T-helper 2 cell (primary cell): ENCODE results near the gene GABBR2.

Experiments
- DNase-seq, 5 experiments: peaks; one replicate each; pipeline versions ENCODE4 v3.0.0 to v3.0.0-alpha.2; 2012 to 2022
- total RNA-seq, 2 donors: gene quantifications; one replicate each; lab custom pipeline; 2026; lab: John Stamatoyannopoulos, UW

The GABBR2 gene
- 0 to 0.07 reads per million in 2 donors for total RNA-seq

DNA sequence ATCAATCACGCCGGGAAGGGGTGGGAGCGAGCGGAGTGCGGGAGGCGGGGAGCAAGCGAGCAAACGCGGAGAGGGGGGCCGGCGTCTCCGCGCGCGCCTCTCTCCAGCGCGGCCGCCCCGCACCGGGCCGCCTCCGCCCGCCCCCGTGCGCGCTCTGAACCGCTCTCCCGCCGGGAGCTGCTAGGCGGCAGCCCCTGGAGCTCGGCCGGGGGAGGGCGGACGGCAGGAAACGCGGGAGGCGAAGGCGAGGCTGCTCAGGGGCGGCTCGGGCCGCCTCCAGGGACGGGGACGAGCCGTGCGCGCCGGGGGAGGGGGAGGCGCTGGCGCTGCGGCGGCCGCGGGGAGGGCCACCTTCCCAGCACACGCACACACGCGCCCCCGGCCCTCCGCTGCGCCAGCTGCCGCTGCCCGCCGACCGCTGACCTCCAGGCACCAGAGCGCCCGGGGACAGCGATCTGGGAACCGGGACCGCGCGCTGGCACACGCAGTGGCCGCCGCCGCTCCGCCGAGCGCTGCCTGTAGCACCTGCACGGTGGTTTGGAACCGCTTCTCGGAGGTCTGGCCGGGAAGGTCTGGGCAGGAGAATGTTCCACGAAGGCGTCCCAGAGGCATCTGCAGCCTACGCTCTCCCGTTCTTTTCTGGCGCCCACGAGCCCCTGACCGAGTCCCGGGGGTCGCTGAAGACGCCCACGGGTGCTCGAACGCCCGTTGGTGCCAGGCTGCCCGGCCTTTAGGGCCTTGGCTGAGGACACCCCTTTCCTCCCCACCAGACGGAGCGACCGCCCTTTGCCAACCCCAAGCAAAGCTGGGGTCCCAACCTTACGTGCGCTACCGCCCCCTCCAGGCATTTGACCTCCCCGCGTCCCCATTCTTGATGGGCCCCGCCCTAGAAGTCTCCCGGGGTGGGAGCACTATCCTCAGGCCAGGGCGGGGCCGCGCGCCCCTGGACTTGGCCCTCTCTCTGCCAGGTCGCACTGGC is at the start of gene GABBR2:
Gene GABBR2, minus strand, starts transcription at position 3 of the 979 bp plus-strand sequence. CDS start 198 bp downstream, outside the sequence.
- no peak for DNase-seq

DNA sequence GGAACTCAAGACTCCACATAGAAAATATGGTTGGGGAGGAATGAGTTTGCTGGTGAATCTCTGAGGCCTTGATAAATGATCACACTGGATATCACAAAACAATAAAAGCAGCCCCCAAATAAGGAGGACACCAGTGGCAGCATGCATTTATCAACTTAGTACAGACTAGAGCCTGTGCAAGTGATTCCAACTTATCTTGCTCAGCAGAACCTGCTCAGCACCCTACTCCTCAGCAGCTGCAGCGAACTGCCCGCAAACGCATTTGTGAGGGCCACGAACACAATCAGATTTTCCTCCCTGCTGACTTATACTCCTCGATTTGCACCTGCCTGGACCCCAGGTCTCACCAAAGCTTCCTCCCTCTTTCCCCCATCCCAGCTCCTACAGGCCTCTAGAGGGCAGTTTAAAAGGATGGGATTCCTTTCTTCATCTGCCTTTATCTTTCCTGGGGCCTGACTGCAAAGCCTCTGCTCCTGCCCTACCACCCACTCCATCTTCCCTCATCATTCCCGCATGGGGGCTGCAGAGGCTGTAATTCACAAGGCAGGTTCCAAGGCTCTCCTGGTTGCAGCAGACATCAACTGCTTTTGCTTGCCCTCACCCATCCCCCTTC is 46.4 kb upstream of the GABBR2 start:
- no peak for DNase-seq

GRCh38 chr9:98751210-98751609 is 42.5 kb upstream of the GABBR2 start:
- DNase-seq = no peak

DNA sequence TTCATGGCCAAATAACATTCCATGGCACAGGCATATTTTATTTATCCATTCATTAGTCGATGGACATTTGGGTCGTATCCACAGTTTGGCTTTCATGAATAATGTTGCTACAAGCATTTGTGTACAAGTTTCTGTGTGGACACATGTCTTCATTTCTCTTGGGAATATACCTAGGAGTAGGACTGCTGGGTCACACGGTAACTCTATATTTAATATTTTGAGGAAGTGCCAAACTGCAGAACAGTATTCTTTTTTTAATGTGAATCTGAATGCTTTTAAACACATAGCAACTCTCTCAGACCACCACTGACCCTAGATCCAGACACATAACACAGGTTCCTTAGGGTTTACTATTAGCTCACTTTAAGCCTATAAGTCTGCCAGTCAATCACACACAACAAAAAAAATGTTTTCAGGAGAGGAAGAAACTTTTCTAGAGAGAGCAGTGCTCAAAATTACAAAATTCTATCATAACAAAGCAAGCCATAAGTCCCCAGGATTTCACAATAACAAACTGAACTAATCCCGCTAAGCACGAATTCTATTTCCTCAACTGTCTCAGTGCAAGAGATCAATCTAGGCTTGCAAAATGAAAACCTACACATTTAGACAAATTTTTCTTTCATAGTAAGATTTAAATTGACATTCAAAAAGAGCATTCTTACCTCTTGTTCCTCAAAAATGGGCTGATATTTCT is 41.8 kb upstream of the GABBR2 start:
- no peak for DNase-seq

GRCh38 chr9:98747476-98747875 is 38.7 kb upstream of the GABBR2 start:
- DNase-seq = no peak

DNA sequence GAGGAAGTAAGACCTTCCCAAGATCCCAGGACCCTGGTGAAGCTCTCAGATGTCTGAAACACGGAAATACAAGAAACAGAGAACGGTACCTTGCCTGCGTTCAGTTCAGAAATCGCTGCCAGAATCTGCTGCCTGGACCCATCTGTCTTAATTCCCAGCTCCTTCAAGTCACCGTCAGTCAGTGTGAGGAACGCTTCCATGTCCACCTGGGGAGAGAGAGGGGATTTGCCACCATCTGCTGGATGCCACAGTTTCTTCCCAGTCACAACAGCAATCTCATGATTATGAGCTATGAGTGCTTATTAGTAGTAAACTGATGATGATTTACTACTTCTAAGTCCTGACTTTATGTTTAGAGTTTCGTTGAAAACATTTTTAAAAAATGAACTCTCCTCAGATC is 36.7 kb upstream of the GABBR2 start:
- no peak for DNase-seq

- DNase-seq = no peak
These were observed 35.3 kb upstream of the GABBR2 start for GRCh38 chr9:98743818-98744611.

DNA sequence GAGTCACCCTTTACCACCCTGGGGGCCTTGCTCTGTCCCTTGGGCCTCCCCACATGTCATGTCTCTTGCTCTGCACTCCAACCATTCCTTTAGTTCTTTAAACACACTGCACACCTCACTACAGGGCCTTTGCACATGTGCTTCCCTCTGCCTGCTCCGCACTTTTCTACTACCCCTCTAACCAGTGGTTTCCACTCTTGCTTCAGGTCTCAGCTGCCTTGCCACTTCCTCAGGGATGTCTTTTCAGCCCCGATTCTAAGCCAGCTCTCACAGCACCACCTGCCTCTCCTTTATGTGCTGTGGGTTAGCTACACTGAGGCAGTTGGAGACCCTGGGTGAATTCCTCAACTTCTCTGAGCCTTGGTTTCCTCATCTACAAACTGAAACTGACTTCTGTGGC is 34.6 kb upstream of the GABBR2 start:
- DNase-seq = no peak

- no peak for DNase-seq
These were observed 33.9 kb upstream of the GABBR2 start for GRCh38 chr9:98742325-98743280.

DNA sequence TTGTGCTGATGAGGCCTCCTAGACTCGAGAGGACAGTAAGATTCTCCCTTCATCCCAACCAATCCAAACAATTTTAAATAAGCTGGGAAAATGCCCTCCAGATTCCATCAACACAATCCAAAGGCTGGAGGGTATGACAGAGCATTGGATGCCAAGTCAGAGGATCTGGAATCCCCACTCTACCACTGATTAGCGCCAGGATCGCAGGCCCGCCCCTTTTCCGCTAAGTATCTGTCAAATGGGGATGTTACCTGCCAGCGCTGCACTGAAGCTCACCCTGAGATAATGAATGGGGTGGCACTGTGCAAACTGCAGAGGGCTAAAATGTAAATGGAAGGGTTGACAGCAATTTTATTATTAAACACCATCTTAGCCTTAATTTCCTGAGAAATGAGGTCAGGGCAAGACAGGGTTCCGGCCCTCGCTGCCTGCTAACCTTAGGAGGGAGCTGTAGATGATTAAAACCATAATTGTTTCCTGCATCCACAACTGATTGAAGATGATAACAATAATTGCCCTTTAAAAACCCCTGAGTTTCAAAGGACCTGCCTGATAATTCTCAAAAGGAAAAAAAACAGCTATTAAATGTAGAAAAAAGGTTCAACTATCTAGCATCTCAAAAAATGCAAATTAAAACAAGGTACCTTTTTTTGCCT is 31.6 kb upstream of the GABBR2 start:
- DNase-seq = no peak

DNA sequence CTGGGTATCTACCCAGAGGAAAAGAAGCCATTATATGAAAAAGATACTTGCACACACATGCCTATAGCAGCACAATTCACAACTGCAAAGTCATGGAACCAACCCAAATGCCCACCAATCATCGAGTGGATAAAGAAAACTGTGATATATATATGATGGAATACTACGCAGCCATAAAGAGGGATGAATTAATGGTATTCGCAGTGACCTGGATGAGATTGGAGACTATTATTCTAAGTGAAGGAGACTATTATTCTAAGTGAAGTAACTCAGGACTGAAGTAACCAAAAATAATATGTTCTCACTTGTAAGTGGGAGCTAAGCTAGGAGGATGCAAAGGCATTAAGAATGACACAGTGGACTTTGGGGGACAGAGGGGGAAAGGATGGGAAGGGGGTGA is 30.0 kb upstream of the GABBR2 start:
- no peak for DNase-seq

DNA sequence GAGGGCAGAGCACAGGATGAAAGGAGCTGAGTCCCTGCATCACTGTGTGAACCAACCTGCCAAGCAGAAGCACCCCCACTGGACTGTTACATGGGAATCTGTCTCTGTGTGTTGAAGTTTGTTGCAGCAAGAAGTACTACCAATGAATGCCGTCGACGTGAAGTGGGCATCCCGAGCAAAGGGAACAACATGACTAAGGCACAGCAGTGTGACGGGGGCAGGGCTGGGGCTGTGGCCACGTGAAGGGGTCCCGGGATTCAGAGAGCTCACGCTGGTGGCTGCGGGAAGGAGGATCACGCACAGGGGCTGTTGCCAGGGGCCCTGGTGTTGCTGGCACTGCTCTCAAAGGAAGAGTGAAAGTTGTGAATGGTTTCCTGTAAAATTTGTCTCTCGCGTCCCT is 27.5 kb upstream of the GABBR2 start:
- no peak for DNase-seq

GRCh38 chr9:98732801-98733200 is 24.1 kb upstream of the GABBR2 start:
- DNase-seq = no peak

DNA sequence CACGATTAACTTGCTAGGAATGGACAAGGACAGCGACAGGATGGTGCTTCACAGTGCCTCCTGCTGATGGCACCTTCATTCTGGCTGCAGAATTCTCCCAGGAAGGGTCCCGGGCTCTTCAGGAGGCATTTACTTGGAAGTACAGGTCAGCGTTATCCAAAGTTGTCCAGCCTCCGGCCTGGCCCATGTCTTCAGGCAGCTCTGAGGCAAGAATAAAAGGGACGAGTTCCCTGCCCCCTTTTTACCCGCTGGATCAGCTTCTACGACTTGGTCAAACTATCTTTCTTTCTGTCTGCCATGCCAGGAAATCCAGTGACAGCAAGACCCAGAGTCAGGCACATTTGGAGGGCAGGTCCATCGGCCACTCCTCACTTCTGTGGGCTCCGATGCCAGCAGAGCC is 23.4 kb upstream of the GABBR2 start:
- no peak for DNase-seq

DNA sequence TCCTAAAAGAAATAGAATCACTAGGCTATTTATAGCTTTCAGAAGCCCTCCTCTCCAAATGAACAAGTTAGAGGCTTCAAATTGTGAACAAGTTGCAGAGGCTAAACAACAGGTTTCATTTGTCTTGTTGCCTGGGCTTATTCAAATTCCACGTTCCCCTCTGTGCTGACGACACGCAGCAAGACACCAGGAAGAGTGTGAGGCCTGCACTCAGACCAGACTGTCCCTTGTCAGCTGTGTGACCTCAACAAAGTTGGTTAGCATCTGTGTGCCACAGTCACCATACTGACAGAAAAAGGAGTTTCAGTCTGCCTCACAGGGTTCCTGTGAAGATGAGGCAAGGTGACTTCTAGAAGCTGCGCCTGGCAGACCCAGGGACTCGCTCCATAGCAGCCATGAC is 22.1 kb upstream of the GABBR2 start:
- no peak for DNase-seq

- DNase-seq = no peak
These were observed 19.8 kb upstream of the GABBR2 start for GRCh38 chr9:98728500-98728899.

DNA sequence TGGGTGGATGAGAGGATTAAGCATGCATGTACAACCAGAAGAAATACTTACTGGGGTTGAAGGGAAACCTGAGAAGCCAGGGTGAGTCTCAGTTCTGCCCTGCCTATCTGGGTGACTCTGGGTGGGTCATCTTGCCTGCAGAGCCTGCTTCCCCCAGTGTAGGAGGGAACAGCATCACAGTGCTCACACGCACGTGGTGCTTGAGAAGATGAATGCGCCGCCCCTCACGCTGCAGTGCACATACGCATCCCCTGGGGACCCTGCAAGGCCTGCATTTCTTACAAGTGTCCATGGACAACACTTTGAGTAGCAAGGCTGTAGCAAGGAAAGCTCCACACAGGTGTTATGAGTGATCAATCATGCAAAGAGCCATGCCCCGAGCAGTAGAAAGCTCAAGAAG is 18.7 kb upstream of the GABBR2 start:
- DNase-seq = no peak

GRCh38 chr9:98726735-98727134 is 18.0 kb upstream of the GABBR2 start:
- DNase-seq = no peak

DNA sequence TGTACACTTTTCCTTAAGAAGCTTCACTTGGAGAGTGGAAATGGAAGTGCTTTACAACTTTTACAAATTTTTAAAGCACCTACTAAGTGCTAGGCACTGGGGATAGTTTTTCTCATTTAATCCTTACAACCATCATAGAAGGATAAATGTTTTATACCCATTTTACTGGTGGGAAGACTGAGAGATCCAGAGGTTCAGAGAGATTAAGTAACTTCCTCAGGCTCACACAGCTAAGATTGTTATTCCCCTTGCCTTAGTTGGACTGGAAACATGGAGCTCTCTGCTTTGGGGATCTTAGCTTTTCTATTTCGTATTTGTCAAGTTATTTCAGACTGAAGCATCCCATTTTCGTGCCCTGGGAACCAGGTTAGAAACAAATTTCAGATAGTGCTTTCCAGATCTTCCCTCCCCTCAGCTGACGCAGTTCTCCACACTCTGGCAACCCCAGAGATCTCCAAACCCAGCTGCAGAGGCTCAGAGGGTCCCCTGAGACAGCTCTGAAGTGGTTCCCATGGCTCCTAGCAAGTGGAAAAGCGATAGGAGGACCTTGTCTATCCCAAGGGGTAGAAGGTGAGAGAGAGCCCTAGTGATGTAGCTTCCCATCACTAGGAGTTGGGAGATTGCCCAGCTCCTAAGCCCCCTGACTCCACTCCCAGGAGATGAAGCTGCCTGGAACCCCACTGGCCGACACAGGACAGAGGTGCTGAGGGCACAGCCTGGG is 16.2 kb upstream of the GABBR2 start:
- no peak for DNase-seq

GRCh38 chr9:98721643-98722042 is 12.9 kb upstream of the GABBR2 start:
- DNase-seq = no peak
